NAMALWA (cell line): Measurements from ENCODE around the gene PLAGL2.

Experiments used
- DNase-seq: peaks from one replicate; pipeline ENCODE4 v3.0.0-alpha.2; 2015; ENCODE audit warnings: low spot score

Gene PLAGL2

DNA sequence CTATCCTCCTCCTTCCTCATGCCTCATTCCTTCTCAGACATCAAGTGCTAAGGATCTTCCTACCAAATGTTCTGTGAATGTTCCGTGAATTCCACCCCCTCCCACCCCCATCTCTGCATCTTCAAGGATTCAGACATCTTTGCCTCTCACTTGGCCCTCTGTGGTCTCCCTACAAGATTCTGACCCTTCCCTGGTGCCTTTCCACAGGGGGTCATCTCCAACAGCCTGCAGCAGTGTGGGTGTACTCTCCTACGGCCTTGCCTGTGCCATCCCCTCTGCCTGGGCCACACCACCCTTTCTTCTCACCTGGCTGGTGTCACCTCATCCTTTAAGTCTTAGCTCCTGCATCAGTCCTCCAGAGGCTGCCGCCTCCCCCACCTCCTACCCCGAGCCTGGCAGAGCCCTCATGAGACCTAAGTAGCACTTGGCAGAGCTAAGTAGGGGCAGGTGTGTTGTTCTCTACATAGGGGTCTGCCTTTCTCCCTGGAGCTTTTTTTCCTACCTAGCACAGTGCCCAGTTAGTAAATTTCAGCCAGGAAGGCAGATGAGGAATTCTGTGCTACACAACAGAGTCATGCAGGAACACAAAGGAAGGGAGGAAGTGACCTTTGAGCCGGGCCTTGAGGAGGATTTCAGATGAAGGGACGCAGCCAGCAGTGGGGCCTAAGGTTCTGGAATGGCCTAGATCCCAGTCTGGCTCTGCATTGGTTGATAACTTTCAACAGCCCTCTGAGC lies 55.0 kb downstream of the PLAGL2 start:
- DNase-seq = no peak

GRCh38 chr20:32150291-32150848 lies 57.2 kb downstream of the PLAGL2 start:
- DNase-seq = no peak

GRCh38 chr20:32149566-32150170 lies 57.9 kb downstream of the PLAGL2 start:
- DNase-seq = no peak

GRCh38 chr20:32144898-32145662 lies 62.5 kb downstream of the PLAGL2 start:
- DNase-seq = no peak

DNA sequence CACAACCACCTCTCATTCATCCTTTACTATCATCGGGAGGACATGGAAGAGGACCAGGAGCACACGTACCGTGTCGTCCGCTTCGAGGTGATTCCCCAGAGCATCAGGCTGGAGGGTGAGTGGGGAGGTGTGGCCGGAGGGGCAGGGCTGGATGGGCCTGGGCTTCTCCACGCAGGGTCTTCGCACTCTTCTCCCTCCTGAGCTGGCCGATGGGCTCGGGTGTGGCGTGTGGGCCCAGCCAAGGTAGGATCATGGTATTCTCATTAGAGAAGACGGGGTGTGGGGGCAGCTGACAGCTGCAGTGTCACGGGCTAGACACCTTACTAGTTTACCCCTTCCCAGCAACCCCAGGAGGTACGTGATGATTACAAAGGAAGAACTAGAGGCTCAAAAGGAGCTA lies 64.6 kb downstream of the PLAGL2 start:
- no peak for DNase-seq
